ENCODE results near the gene JMJD8. TPM values are rescaled to one million over a fixed set of nuclear protein-coding genes. Genes with fewer than 3 reads are reported as not detected.

JMJD8 gene
- total RNA-seq, 2 experiments from 2014 or later, result 48.7 to 82.3 TPM

DNA sequence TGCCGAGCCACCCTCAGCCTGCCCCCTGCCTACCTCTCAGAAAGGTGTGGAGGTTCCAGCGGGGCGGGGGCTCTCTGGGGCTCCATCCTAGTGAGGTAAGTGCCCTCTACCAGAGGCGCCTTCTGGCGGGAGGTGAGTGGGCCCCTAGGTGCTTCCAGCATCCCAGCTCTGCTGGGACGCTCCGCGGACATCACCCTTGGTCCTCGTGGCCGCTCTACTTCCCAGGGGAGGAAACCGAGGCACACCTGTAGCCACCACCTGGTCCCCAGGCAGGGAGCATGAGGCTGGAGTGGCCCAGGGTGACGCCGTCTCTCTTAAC is 41.1 kb downstream of the JMJD8 start:
- H4K20me1 ChIP-seq (ENCODE audit: insufficient read depth, low read length), result no peaks in the 10 kb centered on the region
- ChIA-PET CTCF (ENCODE audit: unreplicated experiment) (no interaction called here), POLR2A (no interaction called here)
- no peaks in the 10 kb centered on the region for H3K9me2 ChIP-seq (ENCODE audit: insufficient read depth, low read length)
- intact Hi-C loops (cut with micrococcal nuclease; ENCODE audit: unreplicated experiment), result no loop called here
- H3K4me3 ChIP-seq (ENCODE audit: low read depth, low read length, poor library complexity, severe bottlenecking), result peak overlapping the region; percentile 78
- no peaks in the 10 kb centered on the region; the same call in 1 of the 2 replicates for H3K36me3 ChIP-seq (ENCODE audit: insufficient read depth, low read length)
- BruUV-seq (replicated peaks), result no TSS peak
- DNase-seq (ENCODE audit: low spot score), result no peak
- H2AFZ ChIP-seq (ENCODE audit: low read length), result no peak overlapping the region
- no peaks in the 10 kb centered on the region; the same call in 1 of the 2 replicates for H3K79me2 ChIP-seq (ENCODE audit: insufficient read depth, low read depth, low read length)
- peak overlapping the region; percentile 89 for H3K4me2 ChIP-seq (ENCODE audit: low read length)
- H3K27ac ChIP-seq (ENCODE audit: low read depth, low read length, poor library complexity, severe bottlenecking), result peak overlapping the region; percentile 40
- H3K4me1 ChIP-seq (ENCODE audit: insufficient read depth, low read length, poor library complexity, severe bottlenecking), result peaks cover 44% of the 10 kb centered on the region
- no peaks in the 10 kb centered on the region for H3K9me3 ChIP-seq (ENCODE audit: low read length)
- TF ChIP-seq, protein P1, sequence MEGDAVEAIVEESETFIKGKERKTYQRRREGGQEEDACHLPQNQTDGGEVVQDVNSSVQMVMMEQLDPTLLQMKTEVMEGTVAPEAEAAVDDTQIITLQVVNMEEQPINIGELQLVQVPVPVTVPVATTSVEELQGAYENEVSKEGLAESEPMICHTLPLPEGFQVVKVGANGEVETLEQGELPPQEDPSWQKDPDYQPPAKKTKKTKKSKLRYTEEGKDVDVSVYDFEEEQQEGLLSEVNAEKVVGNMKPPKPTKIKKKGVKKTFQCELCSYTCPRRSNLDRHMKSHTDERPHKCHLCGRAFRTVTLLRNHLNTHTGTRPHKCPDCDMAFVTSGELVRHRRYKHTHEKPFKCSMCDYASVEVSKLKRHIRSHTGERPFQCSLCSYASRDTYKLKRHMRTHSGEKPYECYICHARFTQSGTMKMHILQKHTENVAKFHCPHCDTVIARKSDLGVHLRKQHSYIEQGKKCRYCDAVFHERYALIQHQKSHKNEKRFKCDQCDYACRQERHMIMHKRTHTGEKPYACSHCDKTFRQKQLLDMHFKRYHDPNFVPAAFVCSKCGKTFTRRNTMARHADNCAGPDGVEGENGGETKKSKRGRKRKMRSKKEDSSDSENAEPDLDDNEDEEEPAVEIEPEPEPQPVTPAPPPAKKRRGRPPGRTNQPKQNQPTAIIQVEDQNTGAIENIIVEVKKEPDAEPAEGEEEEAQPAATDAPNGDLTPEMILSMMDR (conservative IDR thresholded peaks at IDR 0.05; ENCODE audit: low read length), result no peak
- no peak for TF ChIP-seq EZH2phosphoT487 (IDR thresholded peaks at IDR 0.05; ENCODE audit: borderline replicate concordance, low read depth, low read length)

DNA sequence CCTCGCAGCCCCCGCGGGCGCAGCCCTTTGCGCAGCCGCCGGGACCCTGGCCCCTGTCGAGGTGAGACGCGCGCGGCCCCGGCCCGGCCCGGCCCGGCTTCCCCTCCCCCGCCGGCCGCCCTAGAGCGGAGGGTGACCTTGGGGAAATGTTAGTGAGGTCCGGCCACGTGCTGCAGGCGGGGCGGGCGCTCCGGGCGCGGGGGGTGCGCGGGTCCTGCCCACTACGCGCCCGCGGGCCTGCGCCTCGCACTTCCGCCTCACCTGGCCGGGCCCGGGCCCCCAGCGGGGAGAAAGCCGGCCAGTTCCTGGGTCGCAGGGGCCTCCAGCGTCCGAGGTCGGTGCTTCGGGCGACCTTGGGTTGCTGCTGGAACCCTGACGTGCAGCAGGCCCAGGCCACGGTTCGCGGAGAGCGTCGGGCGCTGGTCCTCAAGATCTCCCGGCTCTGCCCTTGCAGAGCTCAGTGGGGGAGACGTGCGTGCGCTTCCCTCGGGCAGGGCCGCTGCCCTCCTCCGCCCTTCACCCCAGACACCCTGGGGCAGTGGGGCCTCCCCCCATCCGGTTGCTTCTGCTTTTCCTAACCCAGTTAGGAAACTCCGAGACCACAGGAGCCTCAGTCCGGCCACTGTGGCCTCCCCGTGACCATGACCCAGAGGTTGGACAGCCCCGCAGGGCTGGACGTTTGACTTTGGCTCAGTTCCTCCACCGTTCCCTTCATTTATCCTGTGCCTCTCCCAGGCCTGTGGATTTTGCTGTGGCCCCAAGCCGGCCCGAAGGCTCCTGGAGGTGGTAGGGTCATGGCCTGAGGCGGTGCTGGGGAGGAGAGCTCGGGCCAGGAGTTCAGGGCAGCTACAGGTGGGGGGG is 41.7 kb downstream of the JMJD8 start:
- no peaks in the 10 kb centered on the region for H4K20me1 ChIP-seq (ENCODE audit: insufficient read depth, low read length)
- peak overlapping the region; percentile 89 for H3K4me2 ChIP-seq (ENCODE audit: low read length)
- POLR2A ChIA-PET, result no interaction called here
- no peaks in the 10 kb centered on the region for H3K9me3 ChIP-seq (ENCODE audit: low read length)
- H3K4me3 ChIP-seq (ENCODE audit: low read depth, low read length, poor library complexity, severe bottlenecking), result peak overlapping the region; percentile 78
- H3K9me2 ChIP-seq (ENCODE audit: insufficient read depth, low read length), result no peaks in the 10 kb centered on the region
- DNase-seq (ENCODE audit: low spot score), result peak; percentile 60
- BruUV-seq (replicated peaks), result no TSS peak
- H3K4me1 ChIP-seq (ENCODE audit: insufficient read depth, low read length, poor library complexity, severe bottlenecking), result peaks cover 45% of the 10 kb centered on the region
- H2AFZ ChIP-seq (ENCODE audit: low read length), result peak overlapping the region; percentile 74
- H3K79me2 ChIP-seq (ENCODE audit: insufficient read depth, low read depth, low read length), result no peaks in the 10 kb centered on the region; the same call in 1 of the 2 replicates
- intact Hi-C loops (cut with micrococcal nuclease; ENCODE audit: unreplicated experiment), result no loop called here
- no peak for TF ChIP-seq EZH2phosphoT487 (IDR thresholded peaks at IDR 0.05; ENCODE audit: borderline replicate concordance, low read depth, low read length)
- TF ChIP-seq, protein P1 (conservative IDR thresholded peaks at IDR 0.05; ENCODE audit: low read length), result no peak
- H3K27ac ChIP-seq (ENCODE audit: low read depth, low read length, poor library complexity, severe bottlenecking), result peak overlapping the region; percentile 40
- CTCF ChIA-PET (ENCODE audit: unreplicated experiment), result no interaction called here
- H3K36me3 ChIP-seq (ENCODE audit: insufficient read depth, low read length), result no peaks in the 10 kb centered on the region; the same call in 1 of the 2 replicates
